Suprapubic skin (tissue), 3 donors: ENCODE results near the gene MYO10.

Source experiments
- CTCF ChIP-seq, 2 donors: fragments of 200-600 bp in 1 of 2; fragments of 450-650 bp in 1 of 2; sonication (generic) in 1 of 2; IDR thresholded peaks; one replicate each; pipeline ENCODE4 v1.5.1; 2016 to 2019; ENCODE audit warnings: antibody characterized with exemption in 2 of 2, mild to moderate bottlenecking in 1 of 2, moderate library complexity in 1 of 2
- EP300 ChIP-seq: sonication (generic); formaldehyde crosslinking; IDR thresholded peaks from one replicate; pipeline ENCODE4 v1.6.1; 2017; ENCODE audit warnings: antibody characterized with exemption

DNA sequence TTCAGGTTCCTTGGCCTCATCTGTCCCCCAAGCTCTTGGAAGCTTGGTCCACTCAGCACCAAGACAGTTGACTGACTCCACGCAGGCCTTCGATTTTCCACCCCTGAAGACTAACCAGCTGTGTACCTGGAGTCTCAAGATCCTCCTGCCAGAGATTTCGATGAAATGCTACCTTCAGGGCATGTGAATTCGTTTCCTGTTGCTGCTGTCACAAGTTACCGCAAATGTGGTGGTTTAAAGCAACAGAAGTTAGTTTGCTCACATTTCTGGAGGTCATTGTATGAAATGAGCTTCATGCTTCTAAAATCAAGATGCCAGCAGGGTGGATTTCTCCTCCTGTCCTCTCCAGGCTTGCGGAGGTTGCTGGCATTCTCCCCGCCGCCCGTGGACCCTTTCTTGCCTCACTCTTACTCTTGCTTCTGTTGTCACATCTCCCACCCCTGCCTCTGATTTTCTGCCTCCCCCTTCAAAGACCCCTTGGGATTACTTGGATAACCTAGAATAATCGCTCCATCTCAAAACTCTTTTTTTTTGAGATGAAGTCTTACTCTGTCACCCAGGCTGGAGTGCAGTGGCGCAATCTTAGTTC lies 291.7 kb downstream of the MYO10 start:
- TF ChIP-seq CTCF (IDR thresholded peaks at IDR 0.05) (no peak), EP300 (no peak)
